SK-N-MC (cell line): ENCODE data around the gene MCTP2.
A peak's percentile ranks its signal among the peaks of the same experiment; 100 is the strongest.

Experiments used
- DNase-seq: peaks from one replicate; pipeline ENCODE4 v3.0.0-alpha.2; 2011; ENCODE audit warnings: low read depth, low spot score
- H3K27ac ChIP-seq: fragments of 200-600 bp; sonication (generic); 2 replicates; pipeline ENCODE4 v1.5.1; 2016; ENCODE audit warnings: mixed run types
- H3K36me3 ChIP-seq: fragments of 200-600 bp; sonication (generic); 2 replicates; pipeline ENCODE4 v1.6.1; 2017; ENCODE audit warnings: antibody characterized with exemption, low read length, mixed read lengths; ENCODE audit not compliant: insufficient read depth
- H3K4me3 ChIP-seq: fragments of 200-600 bp; sonication (generic); 2 replicates; pipeline ENCODE4 v1.5.1; 2016
- H3K9ac ChIP-seq: fragments of 200-600 bp; sonication (generic); 2 replicates; pipeline ENCODE4 v1.8.0; 2017; ENCODE audit warnings: mixed run types, mixed read lengths; ENCODE audit not compliant: insufficient read length
- H3K9me3 ChIP-seq: fragments of 200-600 bp; sonication (generic); 2 replicates; pipeline ENCODE4 v1.6.1; 2017; ENCODE audit warnings: low read depth, mild to moderate bottlenecking, antibody characterized with exemption, low read length, moderate library complexity, mixed read lengths
- EZH2 ChIP-seq: fragments of 200-600 bp; sonication (generic); IDR thresholded peaks from one replicate; pipeline ENCODE4 v1.6.1; 2017; ENCODE audit warnings: antibody characterized with exemption
- FOXP2 ChIP-seq: optimal IDR thresholded peaks from 2 replicates; pipeline ENCODE3; 2011; ENCODE audit warnings: mild to moderate bottlenecking, moderate library complexity; ENCODE audit not compliant: insufficient read depth; ENCODE audit errors: extremely low read length, control extremely low read depth
- POLR2AphosphoS5 ChIP-seq: IDR thresholded peaks from 2 replicates; pipeline ENCODE4 v1.6.1; 2012; ENCODE audit warnings: mild to moderate bottlenecking, low read depth, low read length, borderline replicate concordance

The MCTP2 gene

GRCh38 chr15:94199725-94200124, 31.6 kb upstream of the MCTP2 start:
- no peak overlapping the region for H3K9ac ChIP-seq
- no peaks in the 10 kb centered on the region for H3K36me3 ChIP-seq
- DNase-seq: no peak
- TF ChIP-seq POLR2AphosphoS5 (no peak), EZH2 (no peak), FOXP2 (no peak)
- H3K4me3 ChIP-seq: no peak overlapping the region
- no peak overlapping the region for H3K27ac ChIP-seq
- no peaks in the 10 kb centered on the region for H3K9me3 ChIP-seq

- TF ChIP-seq EZH2 (no peak), POLR2AphosphoS5 (no peak), FOXP2 (no peak)
- Histone ChIP-seq H3K9ac (no peak overlapping the region), H3K36me3 (no peaks in the 10 kb centered on the region), H3K9me3 (no peaks in the 10 kb centered on the region), H3K4me3 (no peak overlapping the region), H3K27ac (no peak overlapping the region)
- DNase-seq: no peak
Measured at GRCh38 chr15:94203306-94203705, 28.1 kb upstream of the MCTP2 start.

- H3K36me3 ChIP-seq: no peaks in the 10 kb centered on the region
- peak overlapping the region; percentile 47 for H3K9ac ChIP-seq
- peak overlapping the region; percentile 80 for H3K27ac ChIP-seq
- TF ChIP-seq EZH2: no peak
- no peak for TF ChIP-seq FOXP2
- no peak for TF ChIP-seq POLR2AphosphoS5
- DNase-seq: peak; percentile 98
- H3K9me3 ChIP-seq: no peaks in the 10 kb centered on the region
- H3K4me3 ChIP-seq: peak overlapping the region; percentile 58
Measured at GRCh38 chr15:94205366-94205765, 26.0 kb upstream of the MCTP2 start.

GRCh38 chr15:94206463-94207167, 24.7 kb upstream of the MCTP2 start:
- H3K9ac ChIP-seq: no peak overlapping the region

GRCh38 chr15:94212291-94212690, 19.1 kb upstream of the MCTP2 start:
- Histone ChIP-seq H3K4me3 (no peak overlapping the region), H3K9ac (no peak overlapping the region), H3K27ac (no peak overlapping the region), H3K36me3 (no peaks in the 10 kb centered on the region), H3K9me3 (no peaks in the 10 kb centered on the region)
- TF ChIP-seq POLR2AphosphoS5 (no peak), FOXP2 (no peak), EZH2 (no peak)
- no peak for DNase-seq

More at GRCh38 chr15:94206463-94207167, 24.7 kb upstream of the MCTP2 start:
- Histone ChIP-seq H3K27ac (peak overlapping the region; percentile 19; the same call in 1 of the 2 replicates), H3K4me3 (no peak overlapping the region), H3K9me3 (no peaks in the 10 kb centered on the region), H3K36me3 (no peaks in the 10 kb centered on the region)
- TF ChIP-seq POLR2AphosphoS5: no peak
- TF ChIP-seq EZH2: no peak
- no peak for TF ChIP-seq FOXP2
- DNase-seq: peak; percentile 48

GRCh38 chr15:94225616-94226015, 5.7 kb upstream of the MCTP2 start:
- no peak overlapping the region for H3K4me3 ChIP-seq
- TF ChIP-seq EZH2 (no peak), POLR2AphosphoS5 (no peak), FOXP2 (no peak)
- no peaks in the 10 kb centered on the region for H3K9me3 ChIP-seq
- no peaks in the 10 kb centered on the region for H3K36me3 ChIP-seq
- DNase-seq: no peak
- no peak overlapping the region for H3K27ac ChIP-seq
- no peak overlapping the region for H3K9ac ChIP-seq

GRCh38 chr15:94228611-94229010, 2.8 kb upstream of the MCTP2 start:
- TF ChIP-seq FOXP2 (no peak), POLR2AphosphoS5 (no peak), EZH2 (no peak)
- no peak for DNase-seq
- H3K9ac ChIP-seq: no peak overlapping the region
- no peak overlapping the region for H3K27ac ChIP-seq
- H3K36me3 ChIP-seq: no peaks in the 10 kb centered on the region
- no peaks in the 10 kb centered on the region for H3K9me3 ChIP-seq
- H3K4me3 ChIP-seq: no peak overlapping the region

GRCh38 chr15:94229591-94230369, 1.6 kb upstream of the MCTP2 start:
- TF ChIP-seq FOXP2 (no peak), POLR2AphosphoS5 (no peak), EZH2 (no peak)
- no peak overlapping the region for H3K9ac ChIP-seq
- DNase-seq: no peak
- no peaks in the 10 kb centered on the region for H3K9me3 ChIP-seq
- no peaks in the 10 kb centered on the region for H3K36me3 ChIP-seq
- no peak overlapping the region for H3K27ac ChIP-seq
- H3K4me3 ChIP-seq: no peak overlapping the region

- Histone ChIP-seq H3K9ac (no peak overlapping the region), H3K4me3 (peak overlapping the region; percentile 73), H3K27ac (no peak overlapping the region), H3K9me3 (no peaks in the 10 kb centered on the region), H3K36me3 (no peaks in the 10 kb centered on the region)
- no peak for DNase-seq
- TF ChIP-seq FOXP2 (no peak), EZH2 (no peak), POLR2AphosphoS5 (no peak)
Measured at GRCh38 chr15:94230431-94230882, 904 bp upstream of the MCTP2 start.
